PFSK-1 (cell line): ENCODE data around the gene LSP1.

Experiments used
- POLR2AphosphoS5 ChIP-seq: IDR thresholded peaks from 2 replicates; pipeline ENCODE4 v1.6.1; 2012; ENCODE audit warnings: low read depth, mild to moderate bottlenecking, control low read depth, low read length, moderate library complexity
- REST ChIP-seq, 2 experiments: IDR thresholded peaks; 2 replicates each; pipeline versions ENCODE4 v1.6.1 to v1.8.0; 2011 to 2012; ENCODE audit warnings: low read depth in 2 of 2, low read length in 2 of 2, control low read depth in 1 of 2, inconsistent platforms in 1 of 2, mild to moderate bottlenecking in 1 of 2, moderate library complexity in 1 of 2; ENCODE audit not compliant: insufficient read depth in 1 of 2

GRCh38 chr11:1824221-1825038 lies 28.5 kb upstream of the LSP1 start:
- no peak for TF ChIP-seq POLR2AphosphoS5
- no peak; a peak in 1 of 4 replicates for TF ChIP-seq REST (IDR thresholded peaks at IDR 0.05; ENCODE audit: insufficient read depth in 1 of 2, low read depth in 2 of 2, low read length in 2 of 2)
